Measurements from ENCODE around the gene MEGF6. TPM values are rescaled to one million over a fixed set of nuclear protein-coding genes. Genes with fewer than 3 reads are reported as not detected.
A peak's percentile ranks its signal among the peaks of the same experiment; 100 is the strongest.

Gene MEGF6
- total and polyA plus RNA-seq, 2 of the 8 experiments (the other 6 are each of a cell fraction or from before 2014, with no cell fraction given) = 4.1 to 14.8 TPM

GRCh38 chr1:3624200-3625136, 13.2 kb upstream of the MEGF6 start, which contains the start of gene TPRG1L (continued):
- TF ChIP-seq MAX (IDR thresholded peaks at IDR 0.05) = peak; percentile 78
- TF ChIP-seq GABPA (IDR thresholded peaks at IDR 0.05; ENCODE audit: borderline replicate concordance, insufficient read depth, low read length) = peak; percentile 93
- peak; percentile 36; the same call in 1 of the 2 replicates for TF ChIP-seq SP2 (IDR thresholded peaks at IDR 0.05; ENCODE audit: low read length)
- TF ChIP-seq SIN3A (conservative IDR thresholded peaks at IDR 0.05 in 1 of 2, IDR thresholded peaks at IDR 0.05 in 1 of 2; ENCODE audit: low read depth in 1 of 2, low read length in 2 of 2) = peak in 1 of 2 experiments; percentile 87; a peak in 3 of 4 replicates
- no peak for TF ChIP-seq CEBPB (IDR thresholded peaks at IDR 0.05; ENCODE audit: low read depth, low read length)
- 0 out of 2 replicates have a peak, but pooled peaks have one; percentile 20 for TF ChIP-seq PHF8 (conservative IDR thresholded peaks at IDR 0.05; ENCODE audit: low read depth, low read length)
- peak; percentile 57 for TF ChIP-seq USF2 (IDR thresholded peaks at IDR 0.05; ENCODE audit: low read length)
- no peak for TF ChIP-seq SUZ12 (IDR thresholded peaks at IDR 0.05; ENCODE audit: low read length)
- peak; percentile 71 for TF ChIP-seq CREB1 (IDR thresholded peaks at IDR 0.05)
- no peak for TF ChIP-seq RNF2 (IDR thresholded peaks at IDR 0.05; ENCODE audit: borderline replicate concordance, low read depth, low read length, missing control alignments, poor library complexity, severe bottlenecking)

All from H1 (cell line).